Hepatocyte (in vitro differentiated cells): ENCODE data around the gene TNP2.

Experiments
- EZH2 ChIP-seq: fragments of 200-600 bp; sonication (generic); IDR thresholded peaks from 2 replicates; pipeline ENCODE4 v1.6.1; 2016; ENCODE audit warnings: antibody characterized with exemption, mild to moderate bottlenecking, borderline replicate concordance
- TF ChIP-seq, protein P1 (sequence below): fragments of 200-600 bp; sonication (generic); IDR thresholded peaks from 2 replicates; pipeline ENCODE4 v1.5.1; 2016; ENCODE audit warnings: antibody characterized with exemption, mild to moderate bottlenecking; ENCODE audit not compliant: poor library complexity

DNA sequence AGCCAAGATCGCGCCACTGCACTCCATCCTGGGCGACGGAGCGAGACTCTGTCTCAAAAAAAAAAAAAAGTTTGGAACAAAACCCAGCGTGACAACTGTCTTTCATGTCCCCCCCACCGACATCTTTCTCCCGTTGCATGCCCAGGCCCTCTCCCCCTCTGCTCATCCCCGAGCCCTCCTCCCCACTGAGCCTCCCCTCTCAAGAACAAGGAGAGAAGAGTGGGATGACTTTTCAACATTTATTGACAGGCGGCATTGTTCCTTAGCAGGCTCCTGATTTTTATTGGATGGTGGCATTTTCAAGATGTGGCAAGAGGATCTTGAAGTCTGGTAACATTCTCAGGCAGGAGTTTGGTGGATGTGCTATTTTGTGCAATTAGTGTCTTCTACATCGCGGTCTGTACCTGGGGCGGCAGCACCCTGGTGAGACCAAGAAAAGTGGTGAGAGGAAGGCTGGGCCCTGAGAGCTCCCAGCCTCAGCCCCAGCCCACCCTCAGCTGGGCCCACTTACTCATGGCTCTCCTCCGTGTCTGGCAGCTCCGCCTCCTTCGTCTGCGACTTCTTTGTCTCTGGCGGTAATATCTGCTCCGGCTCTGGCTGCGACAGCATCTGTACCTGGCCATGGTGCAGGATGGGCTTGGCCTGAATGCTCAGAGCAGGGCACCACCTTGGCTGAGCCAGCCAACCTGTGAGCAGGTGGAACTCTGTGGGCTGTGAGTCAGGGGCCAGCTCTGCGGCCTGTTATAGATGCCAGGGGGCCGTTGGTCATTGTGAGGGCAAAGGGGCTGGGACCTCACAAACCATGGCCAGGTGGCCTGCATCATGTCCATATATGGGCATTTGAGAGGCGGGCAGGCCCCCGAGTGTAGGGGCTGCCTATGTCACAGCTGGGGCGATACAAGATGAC lies 11.7 kb upstream of the TNP2 start, which contains the start of gene PRM1:
- TF ChIP-seq, protein P1, sequence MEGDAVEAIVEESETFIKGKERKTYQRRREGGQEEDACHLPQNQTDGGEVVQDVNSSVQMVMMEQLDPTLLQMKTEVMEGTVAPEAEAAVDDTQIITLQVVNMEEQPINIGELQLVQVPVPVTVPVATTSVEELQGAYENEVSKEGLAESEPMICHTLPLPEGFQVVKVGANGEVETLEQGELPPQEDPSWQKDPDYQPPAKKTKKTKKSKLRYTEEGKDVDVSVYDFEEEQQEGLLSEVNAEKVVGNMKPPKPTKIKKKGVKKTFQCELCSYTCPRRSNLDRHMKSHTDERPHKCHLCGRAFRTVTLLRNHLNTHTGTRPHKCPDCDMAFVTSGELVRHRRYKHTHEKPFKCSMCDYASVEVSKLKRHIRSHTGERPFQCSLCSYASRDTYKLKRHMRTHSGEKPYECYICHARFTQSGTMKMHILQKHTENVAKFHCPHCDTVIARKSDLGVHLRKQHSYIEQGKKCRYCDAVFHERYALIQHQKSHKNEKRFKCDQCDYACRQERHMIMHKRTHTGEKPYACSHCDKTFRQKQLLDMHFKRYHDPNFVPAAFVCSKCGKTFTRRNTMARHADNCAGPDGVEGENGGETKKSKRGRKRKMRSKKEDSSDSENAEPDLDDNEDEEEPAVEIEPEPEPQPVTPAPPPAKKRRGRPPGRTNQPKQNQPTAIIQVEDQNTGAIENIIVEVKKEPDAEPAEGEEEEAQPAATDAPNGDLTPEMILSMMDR, result no peak
- no peak for TF ChIP-seq EZH2
